HG03457 (cell line): ENCODE results near the gene CFD.
"Not testable (repeated sequence)": the region's sequence is repeated elsewhere in the genome, so short reads cannot be mapped to it uniquely, and the experiment has no call there.

Experiments
- ATAC-seq: cut with Tn5 transposase; IDR thresholded peaks from one replicate; pipeline ENCODE4 v1.9.1; 2021; ENCODE audit warnings: moderate number of reproducible peaks; ENCODE audit not compliant: unreplicated experiment

CFD gene

DNA sequence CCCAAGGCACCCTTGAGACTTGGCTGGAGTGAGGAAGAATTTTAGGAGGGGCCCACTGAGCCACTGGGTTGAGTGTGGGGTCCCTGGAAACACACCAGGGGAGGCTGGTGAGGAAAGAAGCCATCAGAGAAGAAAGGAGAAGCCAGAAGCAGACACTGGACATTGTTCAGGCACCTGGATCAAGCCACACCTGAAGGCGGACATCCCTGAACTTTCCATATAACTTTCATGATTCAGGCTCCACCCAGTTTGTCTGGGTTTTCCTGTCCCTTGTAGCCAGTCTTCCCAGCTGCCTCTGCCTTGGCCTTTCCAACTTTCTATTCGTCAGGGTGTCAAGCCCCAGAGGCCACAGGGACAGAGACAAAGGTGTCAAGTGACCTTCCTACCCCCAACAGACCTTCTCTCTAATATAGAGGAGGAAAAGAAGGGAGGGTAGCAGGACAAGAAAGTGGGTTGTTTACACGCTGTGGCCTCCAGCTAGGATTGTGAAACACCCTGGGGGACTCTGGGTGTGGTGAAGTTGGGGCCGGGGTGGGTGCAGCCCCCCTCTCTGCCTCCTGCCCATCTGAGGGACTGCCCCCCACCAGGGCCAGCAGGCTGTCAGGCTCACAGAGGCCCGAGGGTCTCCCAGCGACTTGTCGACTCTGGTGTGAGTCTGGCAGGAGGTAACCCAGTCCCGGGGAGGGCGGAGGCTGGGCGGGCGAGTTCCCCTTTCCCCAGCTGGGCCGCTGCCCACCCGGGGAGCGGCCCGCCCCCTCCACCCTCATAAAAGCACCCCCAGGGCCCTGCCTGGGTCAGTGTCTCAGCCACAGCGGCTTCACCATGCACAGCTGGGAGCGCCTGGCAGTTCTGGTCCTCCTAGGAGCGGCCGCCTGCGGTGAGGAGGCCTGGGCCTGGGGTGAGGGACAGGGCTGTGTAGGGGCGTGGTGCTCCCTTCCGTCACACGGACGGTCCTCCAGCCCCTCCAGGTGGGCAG is at the start of gene CFD:
CFD (plus strand) TSS at position 797 of the 976 bp plus-strand sequence; CDS start at position 823, 26 bp downstream.
- no peak for ATAC-seq

DNA sequence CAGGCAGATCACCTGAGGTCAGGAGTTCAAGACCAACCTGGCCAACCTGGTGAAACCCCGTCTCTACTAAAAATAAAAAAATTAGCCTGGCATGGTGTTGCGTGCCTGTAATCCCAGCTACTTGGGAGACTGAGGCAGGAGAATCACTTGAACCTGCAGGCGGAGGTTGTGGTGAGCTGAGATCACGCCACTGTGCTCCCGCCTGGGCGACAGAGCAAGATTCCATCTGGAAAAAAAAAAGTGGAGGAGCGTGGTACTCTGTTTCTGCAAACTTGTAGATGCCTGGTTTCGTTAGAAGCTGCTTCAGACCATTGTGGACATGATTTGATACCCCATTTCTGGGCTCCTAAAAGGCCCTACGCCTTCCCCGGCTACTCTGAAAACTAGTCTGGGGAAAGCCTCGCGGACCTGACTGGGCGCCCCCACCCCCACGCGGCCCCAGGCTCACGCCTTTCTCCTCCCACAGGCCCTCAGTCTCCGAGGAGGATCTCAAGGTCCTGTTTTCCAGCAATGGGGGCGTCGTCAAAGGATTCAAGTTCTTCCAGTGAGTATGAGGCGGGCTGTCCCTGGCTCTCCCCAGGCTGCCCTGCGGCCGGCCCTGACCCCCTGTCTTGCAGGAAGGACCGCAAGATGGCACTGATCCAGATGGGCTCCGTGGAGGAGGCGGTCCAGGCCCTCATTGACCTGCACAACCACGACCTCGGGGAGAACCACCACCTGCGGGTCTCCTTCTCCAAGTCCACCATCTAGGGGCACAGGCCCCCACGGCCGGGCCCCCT is 49.2 kb upstream of the CFD start:
- ATAC-seq: no peak

DNA sequence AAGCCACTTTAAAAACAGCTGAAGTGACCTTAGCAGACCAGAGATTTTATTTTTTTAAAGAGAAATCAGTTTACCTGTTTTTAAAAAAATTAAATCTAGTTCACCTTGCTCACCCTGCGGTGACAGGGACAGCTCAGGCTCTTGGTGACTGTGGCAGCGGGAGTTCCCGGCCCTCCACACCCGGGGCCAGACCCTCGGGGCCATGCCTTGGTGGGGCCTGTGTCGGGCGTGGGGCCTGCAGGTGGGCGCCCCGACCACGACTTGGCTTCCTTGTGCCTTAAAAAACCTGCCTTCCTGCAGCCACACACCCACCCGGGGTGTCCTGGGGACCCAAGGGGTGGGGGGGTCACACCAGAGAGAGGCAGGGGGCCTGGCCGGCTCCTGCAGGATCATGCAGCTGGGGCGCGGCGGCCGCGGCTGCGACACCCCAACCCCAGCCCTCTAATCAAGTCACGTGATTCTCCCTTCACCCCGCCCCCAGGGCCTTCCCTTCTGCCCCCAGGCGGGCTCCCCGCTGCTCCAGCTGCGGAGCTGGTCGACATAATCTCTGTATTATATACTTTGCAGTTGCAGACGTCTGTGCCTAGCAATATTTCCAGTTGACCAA is 48.5 kb upstream of the CFD start:
- ATAC-seq: no peak

DNA sequence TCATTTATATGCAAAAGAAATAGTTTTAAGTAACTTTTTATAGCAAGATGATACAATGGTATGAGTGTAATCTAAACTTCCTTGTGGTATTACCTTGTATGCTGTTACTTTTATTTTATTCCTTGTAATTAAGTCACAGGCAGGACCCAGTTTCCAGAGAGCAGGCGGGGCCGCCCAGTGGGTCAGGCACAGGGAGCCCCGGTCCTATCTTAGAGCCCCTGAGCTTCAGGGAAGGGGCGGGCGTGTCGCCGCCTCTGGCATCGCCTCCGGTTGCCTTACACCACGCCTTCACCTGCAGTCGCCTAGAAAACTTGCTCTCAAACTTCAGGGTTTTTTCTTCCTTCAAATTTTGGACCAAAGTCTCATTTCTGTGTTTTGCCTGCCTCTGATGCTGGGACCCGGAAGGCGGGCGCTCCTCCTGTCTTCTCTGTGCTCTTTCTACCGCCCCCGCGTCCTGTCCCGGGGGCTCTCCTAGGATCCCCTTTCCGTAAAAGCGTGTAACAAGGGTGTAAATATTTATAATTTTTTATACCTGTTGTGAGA is 47.9 kb upstream of the CFD start:
- ATAC-seq: no peak

DNA sequence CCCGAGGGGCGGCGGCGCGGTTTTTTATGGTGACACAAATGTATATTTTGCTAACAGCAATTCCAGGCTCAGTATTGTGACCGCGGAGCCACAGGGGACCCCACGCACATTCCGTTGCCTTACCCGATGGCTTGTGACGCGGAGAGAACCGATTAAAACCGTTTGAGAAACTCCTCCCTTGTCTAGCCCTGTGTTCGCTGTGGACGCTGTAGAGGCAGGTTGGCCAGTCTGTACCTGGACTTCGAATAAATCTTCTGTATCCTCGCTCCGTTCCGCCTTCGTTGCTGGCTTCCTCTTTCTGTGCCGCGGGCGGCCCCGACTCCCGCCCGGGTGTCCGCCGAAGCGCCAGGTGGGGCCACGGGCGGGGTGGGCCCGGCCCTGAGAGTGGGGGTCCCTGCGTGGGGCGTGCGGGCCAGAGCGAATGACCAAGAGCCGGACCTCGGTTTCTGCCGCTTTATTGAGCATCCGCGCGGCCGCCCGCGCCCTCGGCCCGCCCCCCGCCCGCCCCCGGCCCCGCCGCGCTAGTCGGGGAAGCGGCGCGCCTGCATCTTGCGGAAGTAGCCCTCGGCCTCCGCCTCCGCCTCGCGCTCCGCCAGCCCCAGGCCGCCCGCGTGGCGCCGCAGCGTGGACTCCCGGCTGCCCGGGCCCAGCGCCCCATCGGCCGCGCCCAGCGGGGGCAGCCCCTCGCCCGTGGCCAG is 47.3 kb upstream of the CFD start:
- ATAC-seq: no peak

DNA sequence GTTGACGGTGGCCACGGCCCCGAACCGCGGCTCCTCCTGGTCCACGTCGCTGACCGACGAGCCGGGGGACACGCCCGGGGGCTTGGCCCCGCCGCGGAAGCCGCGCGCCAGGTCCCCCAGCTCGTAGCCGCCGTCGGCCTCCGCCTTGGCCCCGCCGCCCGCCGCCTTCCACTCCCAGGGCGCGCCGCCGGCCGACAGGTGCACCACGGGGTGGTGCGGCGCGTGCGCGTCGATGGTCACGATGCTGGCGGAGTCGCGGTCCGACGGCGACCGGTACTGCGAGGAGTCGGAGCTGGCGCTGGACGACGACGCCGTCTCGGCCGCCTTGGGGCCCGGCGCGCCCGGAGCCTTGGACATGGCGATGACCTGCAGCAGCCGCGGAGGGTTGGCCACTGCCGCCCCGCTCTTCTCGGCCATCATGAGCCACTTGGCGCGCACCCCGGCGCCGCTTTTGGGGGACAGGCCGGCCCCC is 46.7 kb upstream of the CFD start:
- no peak for ATAC-seq

DNA sequence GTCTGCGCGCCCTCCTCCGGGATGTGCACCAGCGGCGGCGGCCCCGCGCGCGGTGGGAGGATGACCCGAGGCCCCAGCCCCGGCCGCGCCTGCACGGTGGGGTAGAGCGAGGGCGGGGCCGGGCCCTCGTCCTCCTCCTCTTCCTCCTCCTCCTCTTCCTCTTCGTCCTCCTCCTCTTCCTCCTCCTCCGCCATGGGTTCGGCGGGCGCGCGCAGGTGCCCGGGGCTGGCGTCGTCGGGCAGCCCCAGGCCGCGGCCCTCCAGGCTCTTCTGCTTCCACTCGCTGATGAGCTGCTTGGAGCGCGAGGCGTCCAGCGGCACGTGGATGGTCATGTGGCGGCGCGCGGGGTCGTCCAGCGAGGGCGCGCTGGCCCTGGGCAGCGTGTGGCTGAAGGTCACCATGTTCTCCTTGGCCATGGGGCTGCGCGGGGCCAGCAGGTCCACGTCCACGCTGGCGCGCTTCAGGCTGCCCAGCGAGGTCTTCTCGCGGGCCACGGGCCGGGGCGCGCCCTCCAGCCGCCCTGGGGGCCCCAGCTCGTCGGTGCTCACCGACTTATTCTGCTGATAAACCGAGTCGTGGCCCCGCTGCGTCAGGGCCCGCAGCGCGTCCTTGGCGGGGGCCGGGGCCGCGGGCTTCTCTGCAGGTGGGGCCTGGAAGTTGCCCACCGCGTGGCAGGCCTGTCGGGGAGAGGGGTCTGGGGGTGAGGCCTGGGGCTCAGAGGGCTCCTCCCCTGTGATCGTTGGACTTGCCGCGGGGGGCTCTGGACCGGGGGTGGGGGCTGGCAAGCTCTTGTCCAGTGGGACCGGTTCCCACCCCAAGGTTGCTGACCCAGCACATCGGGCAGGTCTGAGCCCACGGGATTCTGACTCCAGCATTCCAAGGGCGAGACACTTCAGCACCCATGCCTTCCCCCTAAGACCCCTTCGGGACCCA is 46.0 kb upstream of the CFD start:
- no peak for ATAC-seq

DNA sequence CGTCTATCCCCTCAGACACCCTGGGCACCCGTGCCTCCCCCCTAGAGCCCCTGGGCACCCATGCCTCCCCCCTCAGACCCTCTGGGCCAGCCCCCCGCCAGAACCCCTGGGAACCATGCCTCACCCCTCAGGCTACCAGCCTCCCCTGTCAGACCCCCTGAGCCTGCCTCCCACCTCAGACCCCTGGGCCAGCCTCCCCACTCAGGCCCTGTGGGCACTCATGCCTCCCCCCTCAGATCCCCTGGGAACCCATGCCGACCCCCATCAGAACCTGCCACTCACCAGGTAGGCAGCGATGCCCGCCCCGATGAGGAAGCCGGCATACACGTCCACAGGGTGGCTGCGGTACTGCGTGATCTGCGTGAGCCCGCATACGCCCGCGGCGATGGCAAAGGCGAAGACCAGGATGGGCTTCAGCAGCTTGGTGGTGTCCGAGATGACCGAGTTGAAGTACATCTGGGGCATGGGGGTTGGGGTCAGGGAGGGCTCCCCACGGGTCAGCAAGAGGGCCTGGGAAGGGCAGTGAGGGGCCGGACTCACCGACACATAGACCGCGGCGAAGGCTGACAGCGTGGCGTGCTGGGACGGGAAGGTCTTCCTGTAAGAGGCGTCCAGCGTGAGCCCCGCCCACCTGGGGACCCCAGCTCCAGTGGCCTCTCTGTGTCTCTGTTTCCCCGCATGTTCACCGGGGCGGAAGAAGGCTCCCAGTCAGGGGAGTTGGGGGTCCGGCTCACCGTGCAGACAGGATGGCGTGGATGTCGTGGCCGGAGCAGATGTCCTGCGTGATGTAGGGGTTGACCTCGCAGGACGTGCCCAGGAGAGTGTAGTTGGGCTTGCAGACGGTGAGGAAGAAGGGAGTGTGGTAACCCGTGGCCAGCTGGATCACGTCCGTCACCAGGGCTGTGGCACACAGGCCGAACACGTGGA is 45.0 kb upstream of the CFD start:
- ATAC-seq: no peak

DNA sequence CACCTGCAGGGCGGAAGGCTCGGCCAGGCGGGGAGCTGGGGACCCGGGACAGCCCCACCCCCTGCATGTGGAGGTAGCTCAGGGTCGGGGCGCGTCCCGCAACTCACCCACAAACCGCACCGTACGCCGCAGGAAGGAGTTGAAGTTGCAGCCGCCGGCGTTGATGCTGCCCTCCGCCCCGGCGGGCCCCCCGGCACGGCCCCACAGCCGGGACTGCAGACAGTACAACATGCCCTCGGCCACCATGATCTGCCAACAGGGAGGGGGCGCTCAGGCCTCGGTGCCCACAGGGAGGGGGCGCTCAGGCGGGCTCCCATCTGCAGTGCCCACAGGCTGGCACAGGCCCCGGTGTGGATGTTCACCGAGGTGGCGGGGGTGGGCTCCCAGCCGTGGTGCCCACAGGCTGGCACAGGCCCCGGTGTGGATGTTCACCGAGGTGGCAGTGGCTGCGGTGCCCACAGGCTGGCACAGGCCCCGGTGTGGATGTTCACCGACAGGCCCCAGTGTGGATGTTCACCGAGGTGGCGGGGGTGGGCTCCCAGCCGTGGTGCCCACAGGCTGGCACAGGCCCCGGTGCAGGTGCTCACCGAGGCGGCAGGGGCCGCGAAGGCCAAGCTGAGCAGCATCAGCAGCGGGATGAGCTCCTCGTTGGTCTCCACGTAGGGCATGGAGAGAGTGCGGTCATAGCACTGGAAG is 44.2 kb upstream of the CFD start:
- ATAC-seq: no peak

DNA sequence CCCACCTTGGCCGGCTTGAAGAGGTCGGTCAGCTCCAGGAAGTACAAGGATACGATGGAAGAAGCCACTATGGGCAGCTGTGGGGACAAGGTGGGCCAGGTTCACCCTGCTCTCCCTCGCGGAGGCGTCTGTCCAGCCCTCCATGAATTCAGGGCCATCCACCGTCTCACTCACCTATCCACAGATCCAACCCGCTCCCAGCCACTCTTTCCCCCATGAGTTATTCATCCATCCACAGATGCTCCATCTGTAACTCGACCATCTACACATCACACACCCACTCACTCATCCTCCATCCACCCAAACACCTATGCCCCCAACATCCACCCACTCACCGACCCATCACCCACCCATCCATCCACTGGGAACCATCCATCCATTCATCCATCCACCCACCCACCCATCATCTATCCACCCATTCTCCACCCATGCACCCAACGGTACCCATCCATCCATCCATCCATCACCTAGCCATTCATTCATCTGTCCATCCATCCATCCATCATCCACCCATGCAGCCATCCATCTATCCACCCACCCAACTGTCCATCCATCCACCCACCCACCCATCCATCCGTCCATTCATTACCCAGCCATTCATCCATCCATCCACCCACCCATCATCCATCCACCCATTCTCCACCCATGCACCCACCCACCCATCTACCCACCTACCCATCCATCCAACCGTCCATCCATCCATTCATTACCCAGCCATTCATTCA is 43.5 kb upstream of the CFD start:
- ATAC-seq: no peak

DNA sequence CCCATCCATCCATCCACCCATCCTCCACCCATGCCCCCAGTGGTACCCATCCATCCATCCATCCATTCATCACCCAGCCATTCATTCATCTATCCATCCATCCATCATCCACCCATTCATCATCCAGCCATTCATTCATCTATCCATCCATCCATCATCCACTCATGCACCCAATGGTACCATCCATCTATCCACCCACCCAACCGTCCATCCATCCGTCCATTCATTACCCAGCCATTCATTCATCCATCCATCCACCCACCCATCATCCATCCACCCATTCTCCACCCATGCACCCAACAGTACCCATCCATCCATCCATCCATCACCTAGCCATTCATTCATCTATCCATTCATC is 43.0 kb upstream of the CFD start:
- no peak for ATAC-seq

DNA sequence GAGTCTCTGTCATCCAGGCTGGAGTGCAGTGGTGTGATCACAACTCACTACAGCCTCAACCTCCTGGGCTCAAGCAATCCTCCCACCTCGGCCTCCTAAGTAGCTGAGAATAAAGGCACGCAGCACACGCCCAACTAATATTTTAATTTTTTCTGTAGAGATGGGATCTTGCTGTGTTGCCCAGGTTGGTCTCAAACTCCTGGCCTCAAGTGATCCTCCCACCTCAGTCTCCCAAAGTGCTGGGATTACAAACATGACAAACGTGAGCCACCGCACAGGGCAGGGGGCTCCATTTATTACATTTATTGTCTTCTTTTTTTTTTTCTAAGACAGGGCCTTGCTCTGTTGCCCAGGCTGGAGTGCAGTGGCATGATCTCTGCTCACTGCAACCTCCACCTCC is 39.3 kb upstream of the CFD start:
- ATAC-seq: not testable (repeated sequence)

DNA sequence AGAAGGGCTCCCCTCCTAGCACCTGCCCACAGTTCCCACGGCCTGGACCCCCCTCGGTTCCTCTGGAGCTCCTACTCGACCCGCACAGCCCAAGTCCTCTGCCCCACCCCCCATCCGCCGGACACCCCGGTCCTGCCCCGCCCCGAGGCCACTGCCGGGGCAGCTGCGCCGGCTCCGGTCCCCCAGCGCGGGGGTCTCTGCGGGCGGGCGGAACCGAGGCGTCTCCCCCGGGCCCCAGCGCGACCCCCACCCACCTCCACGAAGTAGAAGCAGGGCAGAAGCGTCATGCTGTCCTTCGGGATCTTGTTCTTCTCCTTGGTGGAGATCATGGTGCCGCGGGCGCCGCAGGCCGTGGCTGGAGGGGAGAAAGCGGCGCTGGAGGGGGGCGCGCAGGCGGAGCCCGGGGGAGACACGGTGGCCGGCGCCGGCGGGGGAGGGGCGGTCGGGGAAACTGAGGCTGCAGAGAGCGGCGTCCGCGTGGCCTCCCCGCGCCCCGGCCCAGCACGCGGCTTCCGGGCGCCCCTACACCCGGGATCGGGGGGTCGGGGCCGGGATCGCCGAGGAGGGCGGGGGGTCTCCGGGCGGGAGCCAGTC is 38.1 kb upstream of the CFD start:
- ATAC-seq: no peak

DNA sequence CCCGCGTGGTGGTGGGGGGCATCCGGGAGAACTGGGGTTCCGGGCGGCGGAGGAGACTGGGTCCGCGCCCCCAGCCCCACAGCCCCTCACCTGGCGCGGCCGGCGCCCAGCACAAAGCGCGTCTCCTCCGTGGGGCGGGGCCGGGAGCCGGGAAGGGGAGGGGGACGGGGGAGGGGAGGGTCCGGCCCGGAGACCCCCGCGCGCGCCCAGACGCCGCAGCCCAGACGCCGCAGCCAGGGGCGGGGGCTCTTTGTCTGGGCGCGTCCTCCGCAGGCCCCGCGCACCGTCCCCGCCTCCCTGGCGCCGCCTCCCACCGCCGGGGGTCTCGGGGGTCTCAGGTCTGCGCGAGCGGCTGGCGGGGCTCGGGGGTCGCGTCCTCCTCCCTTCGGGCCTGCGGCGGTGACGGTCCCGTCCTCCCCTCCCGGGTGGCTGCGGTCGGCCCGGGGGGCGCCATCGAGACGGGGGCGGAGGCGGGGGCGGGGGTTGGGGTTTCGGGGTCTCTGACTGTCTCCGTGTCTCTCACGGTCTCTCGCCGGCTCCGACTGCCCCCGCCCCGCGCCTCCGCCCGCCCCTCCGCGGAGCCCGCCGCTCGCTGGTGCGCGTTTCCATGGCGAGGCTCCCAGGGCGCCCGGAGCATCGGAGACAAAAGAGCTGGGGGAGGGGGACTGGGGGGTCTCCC is 37.5 kb upstream of the CFD start, which contains the start of gene PLPPR3:
PLPPR3 (minus strand) TSS at position 131 of the 679 bp plus-strand sequence. CDS start 396 bp downstream, outside the sequence.
- no peak for ATAC-seq

DNA sequence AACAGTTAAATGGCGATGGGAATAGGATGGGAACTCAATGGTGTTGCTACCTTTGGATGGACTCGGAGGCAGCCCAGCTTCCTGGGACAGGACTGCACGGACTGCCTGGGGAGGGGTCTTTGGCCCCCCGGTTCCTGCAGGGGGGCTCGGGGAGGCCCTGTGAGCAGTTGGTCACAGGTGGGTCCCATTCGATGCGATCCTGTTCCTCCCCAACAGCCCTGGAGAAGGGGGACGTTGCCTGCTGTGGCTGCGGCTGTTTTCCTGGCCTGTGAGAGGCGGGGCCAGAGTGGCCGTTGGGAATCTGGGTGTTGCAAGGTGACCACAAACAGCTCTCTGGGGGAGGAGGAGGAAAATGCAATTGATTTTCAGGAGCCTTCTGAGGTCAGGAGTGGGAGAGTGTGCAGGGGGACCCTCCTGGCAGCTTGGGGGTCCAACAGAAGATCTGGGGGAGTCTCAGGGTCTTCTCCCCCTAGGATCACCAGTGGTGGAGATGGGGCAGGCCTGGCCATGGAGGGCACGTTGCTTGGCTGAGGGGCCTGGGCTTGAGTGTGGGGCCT is 35.8 kb upstream of the CFD start:
- ATAC-seq: no peak

DNA sequence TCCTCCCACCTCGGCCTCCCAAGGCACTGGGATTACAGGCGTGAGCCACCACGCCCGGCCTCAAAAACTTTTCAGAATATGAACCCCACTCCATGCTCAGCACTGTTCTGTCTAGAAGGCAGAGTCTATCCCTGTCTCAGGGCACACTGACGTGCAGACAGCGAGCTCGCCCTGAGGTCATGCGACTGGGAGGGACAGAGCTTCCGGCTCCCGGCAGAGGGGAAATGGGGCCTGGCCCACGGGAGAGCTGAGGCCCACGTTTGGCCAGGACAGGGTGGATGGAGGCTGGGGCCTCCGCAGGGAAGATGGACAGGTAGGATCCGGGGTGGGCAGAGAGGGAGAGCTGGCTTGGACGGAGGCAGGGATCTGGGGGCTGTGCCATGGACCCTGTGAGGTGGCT is 34.6 kb upstream of the CFD start:
- no peak for ATAC-seq
